Fibroblast of lung (primary cell): ENCODE results near the gene OR2Z1. TPM values are rescaled to one million over a fixed set of nuclear protein-coding genes. Genes with fewer than 3 reads are reported as not detected.

Source experiments
- DNase-seq, 2 donors: peaks; one replicate each; pipeline versions ENCODE4 v3.0.0 to v3.0.0-alpha.2; 2010; ENCODE audit warnings: low read depth in 2 of 2
- H2AFZ ChIP-seq: 2 replicates; pipeline ENCODE4 v1.5.1; 2012; ENCODE audit warnings: low read length, control low read depth, inconsistent platforms
- H3K27ac ChIP-seq: 2 replicates; pipeline ENCODE4 v1.5.1; 2011; ENCODE audit warnings: low read length, control low read depth; ENCODE audit not compliant: insufficient read depth
- H3K27me3 ChIP-seq: 2 replicates; pipeline ENCODE4 v1.5.1; 2011; ENCODE audit warnings: mild to moderate bottlenecking, low read length; ENCODE audit not compliant: control insufficient read depth, insufficient read depth
- H3K36me3 ChIP-seq: 2 replicates; pipeline ENCODE4 v1.5.1; 2011; ENCODE audit warnings: low read length; ENCODE audit not compliant: control insufficient read depth, insufficient read depth
- H3K4me1 ChIP-seq: 2 replicates; pipeline ENCODE4 v1.5.1; 2011; ENCODE audit warnings: low read length; ENCODE audit not compliant: control insufficient read depth, insufficient read depth; ENCODE audit errors: extremely low read depth
- H3K4me2 ChIP-seq: 2 replicates; pipeline ENCODE4 v1.5.1; 2011; ENCODE audit warnings: low read length, control low read depth; ENCODE audit not compliant: insufficient read depth; ENCODE audit errors: extremely low read depth
- H3K4me3 ChIP-seq, 4 experiments: fragments of 200-600 bp in 1 of 4; sonication (generic) in 1 of 4; replicated peaks in 1 of 4; 2 replicates each; pipeline ENCODE4 v1.5.1; 2011 to 2016; ENCODE audit warnings: low read length in 4 of 4, low read depth in 3 of 4, mild to moderate bottlenecking in 3 of 4, control low read depth in 2 of 4, inconsistent platforms in 1 of 4, mixed read lengths in 1 of 4; ENCODE audit not compliant: insufficient read depth in 1 of 4; ENCODE audit errors: control extremely low read depth in 1 of 4
- H3K79me2 ChIP-seq: 2 replicates; pipeline ENCODE4 v1.5.1; 2012; ENCODE audit warnings: mild to moderate bottlenecking, low read length, inconsistent platforms; ENCODE audit not compliant: control insufficient read depth, insufficient read depth
- H3K9ac ChIP-seq: 2 replicates; pipeline ENCODE4 v1.5.1; 2011; ENCODE audit warnings: mild to moderate bottlenecking, low read length, control low read depth; ENCODE audit not compliant: insufficient read depth
- H3K9me3 ChIP-seq: 2 replicates; pipeline ENCODE4 v1.5.1; 2012; ENCODE audit warnings: low read depth, low read length; ENCODE audit not compliant: control insufficient read depth, insufficient read depth
- H4K20me1 ChIP-seq: 2 replicates; pipeline ENCODE4 v1.5.1; 2011; ENCODE audit warnings: low read length; ENCODE audit not compliant: control insufficient read depth, insufficient read depth; ENCODE audit errors: extremely low read depth
- EZH2 ChIP-seq: IDR thresholded peaks from 2 replicates; pipeline ENCODE4 v1.5.1; 2012; ENCODE audit warnings: low read length, control low read depth, mild to moderate bottlenecking; ENCODE audit errors: missing control alignments
- polyA minus RNA-seq: library from RNA; depleted of rRNA, polyadenylated mRNA; stranded (reverse); fragments of >200 nt; gene quantifications from 2 replicates; pipeline ENCODE4 v1.2.3, GENCODE V29; 2011; ENCODE audit warnings: low replicate concordance
- polyA plus RNA-seq, 2 donors: library from polyadenylated mRNA; depleted of rRNA in 1 of 2; stranded (reverse) in 1 of 2; unstranded in 1 of 2; fragments of >200 nt; gene quantifications; 2 replicates each; pipeline ENCODE4 v1.2.1, GENCODE V29; 2011 to 2012; ENCODE audit warnings: missing spikeins in 1 of 2
- total RNA-seq: library from RNA; depleted of rRNA; stranded (reverse); fragments of >200 nt; gene quantifications from 2 replicates; pipeline ENCODE4 v1.2.1, GENCODE V29; 2014
- TF ChIP-seq, protein P1 (sequence below), 2 donors: IDR thresholded peaks in 1 of 2; conservative IDR thresholded peaks in 1 of 2; 1 replicate in 1 of 2; 2 replicates in 1 of 2; pipeline ENCODE4 v1.5.1; 2011 to 2012; ENCODE audit warnings: low read length in 2 of 2, control low read depth in 1 of 2, inconsistent platforms in 1 of 2, low read depth in 1 of 2, mild to moderate bottlenecking in 1 of 2

Gene OR2Z1, protein sequence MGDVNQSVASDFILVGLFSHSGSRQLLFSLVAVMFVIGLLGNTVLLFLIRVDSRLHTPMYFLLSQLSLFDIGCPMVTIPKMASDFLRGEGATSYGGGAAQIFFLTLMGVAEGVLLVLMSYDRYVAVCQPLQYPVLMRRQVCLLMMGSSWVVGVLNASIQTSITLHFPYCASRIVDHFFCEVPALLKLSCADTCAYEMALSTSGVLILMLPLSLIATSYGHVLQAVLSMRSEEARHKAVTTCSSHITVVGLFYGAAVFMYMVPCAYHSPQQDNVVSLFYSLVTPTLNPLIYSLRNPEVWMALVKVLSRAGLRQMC
- total RNA-seq (not detected in 2 replicates), polyA plus RNA-seq (not detected in 2 replicates), polyA minus RNA-seq (not detected in 2 replicates)
- not detected in 2 replicates for polyA plus RNA-seq (2012)

DNA sequence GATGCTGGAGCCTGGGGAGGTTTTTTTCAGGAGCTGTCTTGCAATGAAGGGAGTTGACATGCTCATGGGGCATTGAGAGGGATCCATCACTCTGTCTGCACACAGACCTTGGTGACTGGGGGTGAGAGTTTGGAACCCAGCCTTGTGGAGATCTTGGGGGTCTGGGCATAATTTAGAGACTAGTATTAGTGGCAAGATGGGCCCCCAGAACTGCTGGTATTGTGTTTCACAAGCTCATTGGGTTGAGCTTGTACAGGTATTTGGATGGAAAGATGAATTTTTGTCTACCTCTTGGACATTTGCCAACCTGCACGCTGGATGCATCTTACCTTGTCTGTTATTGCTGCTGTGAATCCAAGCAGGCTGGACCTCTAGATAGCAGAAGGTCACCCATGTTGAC is at the start of gene OR2Z1:
Gene OR2Z1, plus strand, starts transcription at position 301 of the 400 bp plus-strand sequence. CDS start 9,395 bp downstream, outside the sequence.
- no peak for DNase-seq
- H3K4me2 ChIP-seq: no peak within 1 kb of the TSS
- no peak within 1 kb of the TSS for H3K4me3 ChIP-seq
- no peaks in the 10 kb centered on the region for H3K4me1 ChIP-seq
- no peaks in the 10 kb centered on the region for H3K36me3 ChIP-seq
- H2AFZ ChIP-seq: no peak within 1 kb of the TSS
- H3K27ac ChIP-seq: no peak within 1 kb of the TSS
- no peaks in the 10 kb centered on the region for H3K27me3 ChIP-seq
- TF ChIP-seq, protein P1, sequence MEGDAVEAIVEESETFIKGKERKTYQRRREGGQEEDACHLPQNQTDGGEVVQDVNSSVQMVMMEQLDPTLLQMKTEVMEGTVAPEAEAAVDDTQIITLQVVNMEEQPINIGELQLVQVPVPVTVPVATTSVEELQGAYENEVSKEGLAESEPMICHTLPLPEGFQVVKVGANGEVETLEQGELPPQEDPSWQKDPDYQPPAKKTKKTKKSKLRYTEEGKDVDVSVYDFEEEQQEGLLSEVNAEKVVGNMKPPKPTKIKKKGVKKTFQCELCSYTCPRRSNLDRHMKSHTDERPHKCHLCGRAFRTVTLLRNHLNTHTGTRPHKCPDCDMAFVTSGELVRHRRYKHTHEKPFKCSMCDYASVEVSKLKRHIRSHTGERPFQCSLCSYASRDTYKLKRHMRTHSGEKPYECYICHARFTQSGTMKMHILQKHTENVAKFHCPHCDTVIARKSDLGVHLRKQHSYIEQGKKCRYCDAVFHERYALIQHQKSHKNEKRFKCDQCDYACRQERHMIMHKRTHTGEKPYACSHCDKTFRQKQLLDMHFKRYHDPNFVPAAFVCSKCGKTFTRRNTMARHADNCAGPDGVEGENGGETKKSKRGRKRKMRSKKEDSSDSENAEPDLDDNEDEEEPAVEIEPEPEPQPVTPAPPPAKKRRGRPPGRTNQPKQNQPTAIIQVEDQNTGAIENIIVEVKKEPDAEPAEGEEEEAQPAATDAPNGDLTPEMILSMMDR (conservative IDR thresholded peaks at IDR 0.05 in 1 of 2, IDR thresholded peaks at IDR 0.05 in 1 of 2; ENCODE audit: low read depth in 1 of 2, low read length in 2 of 2): no peak
- no peak for TF ChIP-seq EZH2
- H4K20me1 ChIP-seq: no peaks in the 10 kb centered on the region
- no peaks in the 10 kb centered on the region for H3K9me3 ChIP-seq
- H3K9ac ChIP-seq: no peak within 1 kb of the TSS
- no peaks in the 10 kb centered on the region for H3K79me2 ChIP-seq

DNA sequence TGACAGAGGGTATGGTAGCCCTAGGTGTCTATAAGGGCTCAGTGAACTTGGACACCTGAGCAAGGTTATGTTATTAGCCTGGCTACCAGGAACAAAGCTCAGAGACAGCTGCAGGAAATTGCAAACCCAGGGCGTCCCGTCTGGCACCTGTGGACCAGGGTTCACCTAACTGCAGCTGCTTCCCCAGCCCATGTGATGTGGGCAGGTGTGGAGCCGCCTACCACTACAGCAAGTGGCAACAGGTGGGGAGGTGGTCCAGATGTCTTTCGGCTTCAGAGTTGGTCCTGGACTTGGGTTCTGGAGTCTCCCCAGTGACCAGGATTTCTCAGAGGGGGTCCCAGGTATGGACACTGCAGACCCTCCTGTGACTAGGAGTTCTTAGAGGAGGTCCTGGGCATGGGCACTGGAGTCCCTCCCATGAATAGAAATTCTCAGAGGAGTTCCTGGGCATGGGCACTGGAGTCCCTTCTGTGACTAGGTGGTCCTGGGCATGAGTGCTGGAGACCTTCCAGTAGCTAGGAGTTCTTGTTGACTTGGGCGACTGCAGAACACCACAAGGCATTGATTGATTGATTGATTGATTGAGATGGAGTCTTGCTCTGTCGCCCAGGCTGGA is 48.0 kb upstream of the OR2Z1 start:
- no peak overlapping the region for H3K4me3 ChIP-seq
- H3K4me1 ChIP-seq: no peaks in the 10 kb centered on the region
- no peaks in the 10 kb centered on the region for H3K9me3 ChIP-seq

DNA sequence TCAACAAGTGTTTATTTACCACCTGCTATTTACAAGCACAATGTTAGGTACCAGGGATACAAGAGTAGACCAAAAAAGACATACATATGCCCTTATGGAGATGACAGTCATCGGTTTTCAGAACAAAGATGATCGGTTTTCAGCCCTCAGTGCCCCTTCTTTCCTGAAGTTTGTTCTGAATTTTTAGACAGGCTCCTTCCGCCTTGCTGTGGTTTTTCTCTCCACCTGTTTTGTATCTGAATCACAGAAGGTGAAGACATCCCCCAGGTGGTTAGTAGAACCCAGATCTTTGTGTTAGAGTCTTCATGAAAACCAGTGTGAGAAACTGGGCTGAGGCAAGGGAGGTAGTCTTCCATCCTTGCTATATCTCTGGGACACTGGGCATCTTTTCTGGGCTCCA is 46.4 kb upstream of the OR2Z1 start:
- H3K9ac ChIP-seq: no peak overlapping the region
- H3K36me3 ChIP-seq: no peaks in the 10 kb centered on the region
- no peaks in the 10 kb centered on the region for H4K20me1 ChIP-seq
- DNase-seq: no peak
- no peaks in the 10 kb centered on the region for H3K79me2 ChIP-seq
- H3K4me1 ChIP-seq: no peaks in the 10 kb centered on the region
- H3K27me3 ChIP-seq: no peaks in the 10 kb centered on the region
- H3K27ac ChIP-seq: no peak overlapping the region
- no peaks in the 10 kb centered on the region for H3K9me3 ChIP-seq
- TF ChIP-seq, protein P1 (conservative IDR thresholded peaks at IDR 0.05 in 1 of 2, IDR thresholded peaks at IDR 0.05 in 1 of 2; ENCODE audit: low read depth in 1 of 2, low read length in 2 of 2): no peak
- no peak for TF ChIP-seq EZH2
- H3K4me2 ChIP-seq: no peak overlapping the region
- no peak overlapping the region for H2AFZ ChIP-seq
- H3K4me3 ChIP-seq: no peak overlapping the region

More for the DNA sequence above, 48.0 kb upstream of the OR2Z1 start:
- Histone ChIP-seq H3K4me2 (no peak overlapping the region), H3K9ac (no peak overlapping the region), H3K27me3 (no peaks in the 10 kb centered on the region), H3K79me2 (no peaks in the 10 kb centered on the region), H3K27ac (no peak overlapping the region), H4K20me1 (no peaks in the 10 kb centered on the region), H2AFZ (no peak overlapping the region), H3K36me3 (no peaks in the 10 kb centered on the region)
- DNase-seq: no peak
- no peak for TF ChIP-seq EZH2
- TF ChIP-seq, protein P1 (conservative IDR thresholded peaks at IDR 0.05 in 1 of 2, IDR thresholded peaks at IDR 0.05 in 1 of 2; ENCODE audit: low read depth in 1 of 2, low read length in 2 of 2): no peak
